Uterus (tissue), 4 donors: ENCODE data around the gene SPATS2L. TPM values are rescaled to one million over a fixed set of nuclear protein-coding genes. Genes with fewer than 3 reads are reported as not detected.

Experiments used
- DNase-seq, 2 donors: peaks; one replicate each; pipeline ENCODE4 v3.0.0-alpha.2; 2019 to 2020
- H3K27ac ChIP-seq, 2 donors: fragments of 200-600 bp; sonication (generic); 1 replicate in 1 of 2; 2 replicates in 1 of 2; pipeline ENCODE4 v1.5.1; 2016 to 2018
- H3K27me3 ChIP-seq, 2 donors: fragments of 200-600 bp; sonication (generic); one replicate each; pipeline ENCODE4 v1.5.1; 2018 to 2019; ENCODE audit warnings: control low read depth in 1 of 2
- H3K36me3 ChIP-seq, 2 donors: fragments of 200-600 bp; sonication (generic); one replicate each; pipeline ENCODE4 v1.5.1; 2019; ENCODE audit warnings: control low read depth in 1 of 2
- H3K4me1 ChIP-seq, 2 donors: fragments of 200-600 bp; sonication (generic); one replicate each; pipeline ENCODE4 v1.5.1; 2018 to 2019; ENCODE audit warnings: control low read depth in 1 of 2
- H3K4me3 ChIP-seq, 2 donors: fragments of 200-600 bp; sonication (generic); 1 replicate in 1 of 2; 2 replicates in 1 of 2; pipeline ENCODE4 v1.5.1; 2018 to 2019; ENCODE audit warnings: mild to moderate bottlenecking in 1 of 2
- H3K9me3 ChIP-seq, 2 donors: fragments of 200-600 bp; sonication (generic); one replicate each; pipeline ENCODE4 v1.5.1; 2019; ENCODE audit warnings: control low read depth in 1 of 2
- CTCF ChIP-seq, 4 experiments: fragments of 200-600 bp in 2 of 4; fragments of 450-650 bp in 2 of 4; sonication (generic) in 2 of 4; IDR thresholded peaks; one replicate each; pipeline ENCODE4 v1.5.1; 2016 to 2019; ENCODE audit warnings: antibody characterized with exemption in 4 of 4, mild to moderate bottlenecking in 2 of 4, moderate library complexity in 1 of 4
- POLR2A ChIP-seq, 2 donors: fragments of 450-650 bp; IDR thresholded peaks; one replicate each; pipeline ENCODE4 v1.6.1; 2016; ENCODE audit warnings: antibody characterized with exemption in 2 of 2, mild to moderate bottlenecking in 1 of 2, moderate library complexity in 1 of 2
- intact Hi-C: fragments of 100-400 bp; cut with DNase I; formaldehyde crosslinking; loops from one replicate; pipeline ENCODE4 v1.15.1; 2023; ENCODE audit warnings: low total_unique reads
- total RNA-seq, 4 donors: library from RNA; depleted of rRNA in 3 of 4; stranded (reverse); fragments of >200 nt in 3 of 4; gene quantifications; one replicate each; pipeline versions ENCODE4 v1.1.0 to v1.2.4, GENCODE V29; 2014 to 2023
- donor health status: DM: yes; HTN: yes; CAD: no.

SPATS2L gene
- total RNA-seq, 4 donors from 2014 or later: 20.6 to 99.3 (median 73.1) TPM

- no peaks in the 10 kb centered on the region for H3K36me3 ChIP-seq
- no peaks in the 10 kb centered on the region for H3K9me3 ChIP-seq
- H3K27ac ChIP-seq: no peak overlapping the region
- TF ChIP-seq POLR2A (IDR thresholded peaks at IDR 0.05): no peak
- no peak for TF ChIP-seq CTCF (IDR thresholded peaks at IDR 0.05)
- H3K4me1 ChIP-seq: peaks cover 4 to 10% of the 10 kb centered on the region in 2 donors
- DNase-seq: no peak
- H3K4me3 ChIP-seq: no peak overlapping the region
- intact Hi-C loops: no loop called here
- no peaks in the 10 kb centered on the region for H3K27me3 ChIP-seq
Measured at GRCh38 chr2:200523604-200524003, 217.1 kb downstream of the SPATS2L start.

GRCh38 chr2:200525066-200525465, 218.6 kb downstream of the SPATS2L start:
- Histone ChIP-seq H3K27ac (no peak overlapping the region), H3K4me3 (no peak overlapping the region), H3K36me3 (no peaks in the 10 kb centered on the region), H3K4me1 (peaks cover 4 to 10% of the 10 kb centered on the region in 2 donors), H3K27me3 (no peaks in the 10 kb centered on the region), H3K9me3 (no peaks in the 10 kb centered on the region)
- intact Hi-C loops: no loop called here
- no peak for DNase-seq
- TF ChIP-seq CTCF (IDR thresholded peaks at IDR 0.05) (no peak), POLR2A (IDR thresholded peaks at IDR 0.05) (no peak)

- intact Hi-C loops: no loop called here
- Histone ChIP-seq H3K9me3 (no peaks in the 10 kb centered on the region), H3K27ac (peak overlapping the region; percentile 51 to 54), H3K27me3 (no peaks in the 10 kb centered on the region), H3K4me1 (peaks cover 4 to 10% of the 10 kb centered on the region in 2 donors), H3K4me3 (peak overlapping the region; percentile 50 to 93), H3K36me3 (no peaks in the 10 kb centered on the region)
- no peak for DNase-seq
- TF ChIP-seq CTCF (IDR thresholded peaks at IDR 0.05): no peak
- TF ChIP-seq POLR2A (IDR thresholded peaks at IDR 0.05): no peak
Measured at GRCh38 chr2:200525551-200525881, 219.0 kb downstream of the SPATS2L start.

- TF ChIP-seq POLR2A (IDR thresholded peaks at IDR 0.05) (peak; percentile 53 to 71), CTCF (IDR thresholded peaks at IDR 0.05) (peak in 1 of 4 experiments; percentile 9)
- no peaks in the 10 kb centered on the region for H3K9me3 ChIP-seq
- H3K4me1 ChIP-seq: peaks cover 4 to 10% of the 10 kb centered on the region in 2 donors
- intact Hi-C loops: no loop called here
- H3K4me3 ChIP-seq: peak within 1 kb of the TSS; percentile 50 to 93
- no peaks in the 10 kb centered on the region for H3K27me3 ChIP-seq
- DNase-seq: peak; percentile 91 to 93
- H3K36me3 ChIP-seq: no peaks in the 10 kb centered on the region
- peak within 1 kb of the TSS; percentile 51 to 54 for H3K27ac ChIP-seq
Measured at GRCh38 chr2:200525882-200526651, 219.6 kb downstream of the SPATS2L start, which contains the start of gene SGO2. SGO2 (plus strand) TSS chr2:200526207; CDS start chr2:200532976, 6,769 bp downstream.

GRCh38 chr2:200528228-200528627, 221.7 kb downstream of the SPATS2L start:
- Histone ChIP-seq H3K27ac (no peak overlapping the region), H3K9me3 (no peaks in the 10 kb centered on the region), H3K4me3 (no peak overlapping the region), H3K36me3 (no peaks in the 10 kb centered on the region), H3K27me3 (no peaks in the 10 kb centered on the region), H3K4me1 (peaks cover 4 to 10% of the 10 kb centered on the region in 2 donors)
- intact Hi-C loops: no loop called here
- TF ChIP-seq CTCF (IDR thresholded peaks at IDR 0.05) (no peak), POLR2A (IDR thresholded peaks at IDR 0.05) (no peak)
- DNase-seq: no peak
